ENCODE measurements around the gene TMC3.

The TMC3 gene

GRCh38 chr15:81297603-81298575 is 76.1 kb downstream of the TMC3 start:
- no peak for DNase-seq

- DNase-seq = peak; percentile 26
These were observed 76.9 kb downstream of the TMC3 start for GRCh38 chr15:81297147-81297572.

GRCh38 chr15:81296673-81297072 is 77.3 kb downstream of the TMC3 start:
- DNase-seq = no peak

GRCh38 chr15:81296186-81296585 is 77.8 kb downstream of the TMC3 start:
- no peak for DNase-seq

- no peak for DNase-seq
These were observed 78.4 kb downstream of the TMC3 start for GRCh38 chr15:81295486-81296121.

GRCh38 chr15:81294516-81294880 is 79.5 kb downstream of the TMC3 start:
- no peak for DNase-seq

- no peak for DNase-seq
These were observed 80.1 kb downstream of the TMC3 start for GRCh38 chr15:81293728-81294515.

GRCh38 chr15:81292523-81293001 is 81.5 kb downstream of the TMC3 start:
- DNase-seq = no peak

GRCh38 chr15:81291916-81292522 is 82.0 kb downstream of the TMC3 start:
- DNase-seq = no peak

- no peak for DNase-seq
These were observed 84.1 kb downstream of the TMC3 start for GRCh38 chr15:81289910-81290309.

GRCh38 chr15:81288616-81289015 is 85.4 kb downstream of the TMC3 start:
- no peak for DNase-seq

GRCh38 chr15:81288040-81288439 is 86.0 kb downstream of the TMC3 start:
- DNase-seq = no peak

- no peak for DNase-seq
These were observed 87.3 kb downstream of the TMC3 start for GRCh38 chr15:81286621-81287121.

- DNase-seq = no peak
These were observed 88.6 kb downstream of the TMC3 start for GRCh38 chr15:81285461-81285860.

- DNase-seq = no peak
These were observed 89.6 kb downstream of the TMC3 start for GRCh38 chr15:81284256-81285031.

- DNase-seq = no peak
These were observed 91.1 kb downstream of the TMC3 start for GRCh38 chr15:81282911-81283310.

GRCh38 chr15:81282606-81282895 is 91.5 kb downstream of the TMC3 start:
- no peak for DNase-seq

GRCh38 chr15:81281766-81282605 is 92.0 kb downstream of the TMC3 start:
- DNase-seq = no peak

GRCh38 chr15:81281456-81281735 is 92.6 kb downstream of the TMC3 start:
- DNase-seq = no peak

Data from fibroblast of skin of abdomen (primary cell).